GM12891 (cell line): ENCODE data around the gene ERN1.

ENCODE experiments used
- DNase-seq: peaks from one replicate; pipeline ENCODE4 v3.0.0; 2011; ENCODE audit warnings: low spot score; ENCODE audit not compliant: insufficient read length
- FAIRE-seq: peaks from 2 replicates; lab custom pipeline; 2011; peaks lifted over from hg19 to GRCh38; lab: Jason Lieb, UNC
- PAX5 ChIP-seq: IDR thresholded peaks from 2 replicates; pipeline ENCODE4 v1.6.1; 2011; ENCODE audit warnings: low read length, moderate library complexity, mild to moderate bottlenecking; ENCODE audit not compliant: insufficient read depth, severe bottlenecking
- POLR2A ChIP-seq: IDR thresholded peaks from 2 replicates; pipeline ENCODE4 v1.6.1; 2011; ENCODE audit warnings: low read depth, low read length, control low read depth
- POLR2AphosphoS5 ChIP-seq: IDR thresholded peaks from 2 replicates; pipeline ENCODE4 v1.6.1; 2011; ENCODE audit warnings: low read depth, low read length, control low read depth
- POU2F2 ChIP-seq: IDR thresholded peaks from 2 replicates; pipeline ENCODE4 v1.6.1; 2011; ENCODE audit warnings: low read depth, mild to moderate bottlenecking, control low read depth, low read length, moderate library complexity
- SPI1 ChIP-seq: IDR thresholded peaks from 2 replicates; pipeline ENCODE4 v1.6.1; 2011; ENCODE audit warnings: low read depth, low read length, control low read depth
- TAF1 ChIP-seq: IDR thresholded peaks from 2 replicates; pipeline ENCODE4 v1.6.1; 2011; ENCODE audit warnings: low read depth, low read length, control low read depth

Gene ERN1

DNA sequence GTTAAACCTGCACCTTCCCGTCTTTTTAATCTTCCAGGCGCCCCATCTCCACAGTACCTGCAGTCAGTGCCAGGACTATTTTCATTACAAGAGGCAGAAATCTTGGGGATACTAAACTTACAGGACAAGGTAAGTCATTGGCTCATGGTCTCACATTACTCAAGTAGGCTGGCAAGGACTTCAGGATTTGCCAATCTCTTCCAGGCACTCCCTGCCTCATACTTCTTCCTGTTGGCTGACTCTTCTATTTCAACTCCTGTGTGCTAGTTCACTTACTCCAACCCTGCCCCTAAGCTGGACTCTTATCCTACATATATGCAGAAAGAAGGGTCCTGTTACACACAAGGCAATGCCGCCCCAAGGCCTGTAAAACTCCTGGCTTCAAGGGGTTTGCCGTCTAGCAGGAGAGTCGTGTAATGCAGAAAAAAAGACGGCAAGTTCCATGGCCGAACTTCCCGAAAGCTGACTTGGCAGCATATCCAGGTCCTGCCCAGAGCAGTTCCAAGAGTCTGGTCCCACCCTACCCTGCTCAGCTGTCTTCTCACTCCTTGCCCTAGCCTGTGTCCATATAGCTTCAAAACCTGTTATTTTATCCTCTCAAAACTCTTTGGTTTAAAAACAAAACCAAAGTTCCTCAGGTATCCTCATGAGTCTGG, 14.8 kb downstream of the ERN1 start:
- FAIRE-seq (no peak), DNase-seq (no peak)
- TF ChIP-seq POLR2A (no peak), POU2F2 (no peak), POLR2AphosphoS5 (no peak), SPI1 (no peak), PAX5 (no peak), TAF1 (no peak)

DNA sequence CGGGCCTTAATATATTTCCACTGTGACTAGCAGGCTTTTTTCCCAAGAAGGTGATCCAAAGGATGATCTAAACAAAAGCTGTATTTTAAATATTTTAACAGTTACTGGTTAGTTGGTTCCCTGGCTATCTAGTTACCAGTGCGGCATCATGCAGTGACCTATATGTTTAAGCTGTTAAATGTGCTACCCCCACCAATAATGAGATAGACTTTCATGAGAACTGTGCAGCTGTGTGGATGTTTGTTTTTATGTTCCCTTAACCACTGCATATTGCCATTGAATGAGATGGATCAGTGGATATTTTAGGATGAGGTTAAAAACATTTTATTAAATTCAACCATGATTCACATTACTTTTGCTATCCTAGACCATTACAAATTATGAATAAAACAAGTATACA, 16.9 kb downstream of the ERN1 start:
- FAIRE-seq (no peak), DNase-seq (no peak)
- TF ChIP-seq SPI1 (no peak), POU2F2 (no peak), PAX5 (no peak), POLR2A (no peak), TAF1 (no peak), POLR2AphosphoS5 (no peak)

DNA sequence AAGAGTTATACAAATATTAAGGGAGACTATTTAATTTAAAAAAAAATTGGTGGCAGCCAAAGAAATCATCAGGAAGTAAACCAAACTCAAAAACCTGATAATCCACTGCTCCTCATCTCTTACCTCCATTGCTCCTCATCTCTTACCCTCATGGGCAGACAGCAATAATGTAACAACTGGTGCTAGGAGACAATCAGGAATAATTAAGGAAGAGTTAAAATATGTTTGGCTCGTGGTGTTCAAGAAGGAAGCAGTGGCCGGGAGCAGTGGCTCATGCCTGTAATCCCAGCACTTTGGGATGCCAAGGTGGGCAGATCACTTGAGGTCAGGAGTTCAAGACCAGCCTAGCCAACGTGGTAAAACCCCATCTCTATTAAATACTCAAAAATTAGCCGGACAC, 18.1 kb downstream of the ERN1 start:
- FAIRE-seq (no peak), DNase-seq (no peak)
- TF ChIP-seq SPI1 (no peak), POLR2AphosphoS5 (no peak), POLR2A (no peak), TAF1 (no peak), POU2F2 (no peak), PAX5 (no peak)

DNA sequence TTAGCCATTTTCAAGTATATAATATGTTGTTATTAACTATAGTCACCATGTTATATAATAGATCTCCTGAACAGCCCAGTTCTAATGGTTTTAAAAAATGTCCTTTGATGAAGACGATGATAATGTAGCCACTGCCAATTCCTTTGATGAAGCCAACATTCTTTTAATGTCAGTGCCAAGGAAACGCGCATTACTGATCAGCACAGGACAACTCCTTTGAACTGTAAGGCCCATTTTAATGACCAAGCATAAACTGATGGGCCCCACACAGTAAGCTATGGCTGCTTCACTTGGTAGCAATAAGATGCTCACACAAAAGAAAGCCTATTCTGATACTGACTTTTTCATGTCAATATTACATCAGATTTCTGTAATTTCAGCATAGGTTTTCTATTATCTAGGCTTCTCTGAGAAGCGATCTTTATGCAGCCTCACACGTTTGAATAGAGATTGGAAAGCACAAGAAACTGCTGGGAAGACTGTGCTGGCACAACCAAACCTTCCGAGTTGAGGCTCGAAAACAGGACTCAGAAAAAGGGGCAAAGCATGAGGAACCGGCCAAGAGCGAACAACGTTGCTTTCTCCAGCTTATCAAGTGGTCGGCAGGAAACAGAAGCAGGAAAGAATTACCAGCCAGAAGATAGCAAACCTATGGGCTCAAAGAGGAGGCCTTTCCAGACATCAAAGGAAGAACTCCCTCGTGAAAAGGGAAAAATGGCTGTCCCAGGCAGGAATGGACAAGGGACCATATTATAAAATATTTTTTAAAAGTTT, 19.4 kb downstream of the ERN1 start:
- TF ChIP-seq POLR2AphosphoS5, result no peak
- no peak for TF ChIP-seq PAX5
- no peak for TF ChIP-seq POLR2A
- TF ChIP-seq POU2F2, result no peak
- TF ChIP-seq TAF1, result no peak
- TF ChIP-seq SPI1, result no peak
- FAIRE-seq, result no peak
- no peak for DNase-seq

DNA sequence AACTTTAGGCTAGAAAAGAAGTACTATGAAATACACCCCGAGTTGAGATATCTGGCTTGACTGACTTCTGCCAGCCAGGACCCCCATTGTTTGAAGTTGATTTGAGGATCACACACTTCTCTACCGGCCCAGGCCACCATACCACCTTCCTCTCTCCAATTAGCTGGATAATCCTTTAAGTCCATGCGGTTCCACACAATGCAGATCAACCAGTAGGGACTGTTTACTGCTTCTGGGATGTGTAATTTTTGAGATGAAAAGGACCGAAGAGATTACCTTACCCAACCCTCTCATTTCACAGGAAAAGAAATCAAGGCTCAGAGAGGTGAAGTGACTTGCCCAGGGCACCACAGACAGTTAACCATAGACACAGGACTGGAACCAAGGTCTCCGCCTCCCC, 20.5 kb downstream of the ERN1 start:
- no peak for FAIRE-seq
- TF ChIP-seq POLR2A (no peak), POU2F2 (no peak), PAX5 (no peak), POLR2AphosphoS5 (no peak), TAF1 (no peak), SPI1 (no peak)
- DNase-seq, result no peak

DNA sequence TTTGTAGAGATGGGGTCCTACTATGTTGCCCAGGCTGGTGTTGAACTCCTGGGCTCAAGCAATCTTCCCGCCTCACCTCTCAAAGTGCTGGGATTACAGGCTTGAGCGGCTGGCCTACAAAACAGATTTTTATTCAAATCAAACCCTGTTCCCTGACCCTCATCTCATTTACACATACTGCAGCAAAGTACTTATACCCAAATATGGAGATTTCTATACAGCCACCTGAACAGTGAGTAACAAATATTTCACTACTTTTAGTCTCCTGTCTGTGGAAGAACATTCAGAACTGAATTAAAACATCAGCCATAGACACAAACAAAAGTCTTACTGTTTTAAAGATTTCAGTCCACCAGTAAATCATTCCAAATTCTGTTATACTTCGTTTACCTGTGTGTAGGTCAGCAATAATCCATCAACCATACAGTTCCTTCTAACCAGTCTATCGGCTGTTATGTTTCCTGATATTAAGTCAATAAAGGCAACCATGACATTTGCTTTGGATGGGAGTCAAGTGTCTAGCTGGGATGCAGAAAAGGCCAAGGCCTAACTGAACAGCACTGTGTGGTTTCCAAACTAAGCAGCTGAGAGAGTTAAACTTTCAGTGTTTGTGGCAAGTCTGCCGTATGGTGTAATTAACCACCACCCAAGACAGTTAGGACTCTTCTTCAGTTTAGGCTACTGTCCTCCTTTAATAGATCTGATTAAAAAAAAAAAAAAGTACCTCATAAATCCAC, 22.3 kb downstream of the ERN1 start:
- FAIRE-seq (no peak), DNase-seq (no peak)
- no peak for TF ChIP-seq TAF1
- TF ChIP-seq PAX5, result no peak
- TF ChIP-seq SPI1, result no peak
- TF ChIP-seq POLR2AphosphoS5, result no peak
- no peak for TF ChIP-seq POU2F2
- no peak for TF ChIP-seq POLR2A

DNA sequence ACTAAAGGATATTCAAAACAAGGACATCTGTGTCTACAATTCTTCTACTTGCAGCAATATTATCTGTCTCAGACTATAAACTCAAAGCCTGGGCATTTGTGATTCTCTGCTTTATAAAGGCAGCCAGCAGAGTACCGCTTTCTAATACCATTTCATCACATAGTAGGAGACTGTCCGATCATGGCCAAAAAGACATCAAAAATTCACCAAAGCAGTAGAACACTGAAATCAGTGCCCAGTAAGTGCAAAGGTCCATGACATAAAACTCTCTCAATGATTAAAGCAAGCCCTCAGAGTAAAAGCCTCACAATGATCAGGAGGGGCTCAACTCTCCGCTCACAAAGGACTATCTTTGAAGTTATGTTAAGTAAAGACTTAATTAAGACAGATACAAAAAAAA, 23.0 kb downstream of the ERN1 start:
- FAIRE-seq, result no peak
- TF ChIP-seq TAF1, result no peak
- no peak for TF ChIP-seq POU2F2
- TF ChIP-seq POLR2AphosphoS5, result no peak
- no peak for TF ChIP-seq PAX5
- no peak for TF ChIP-seq SPI1
- DNase-seq, result no peak

DNA sequence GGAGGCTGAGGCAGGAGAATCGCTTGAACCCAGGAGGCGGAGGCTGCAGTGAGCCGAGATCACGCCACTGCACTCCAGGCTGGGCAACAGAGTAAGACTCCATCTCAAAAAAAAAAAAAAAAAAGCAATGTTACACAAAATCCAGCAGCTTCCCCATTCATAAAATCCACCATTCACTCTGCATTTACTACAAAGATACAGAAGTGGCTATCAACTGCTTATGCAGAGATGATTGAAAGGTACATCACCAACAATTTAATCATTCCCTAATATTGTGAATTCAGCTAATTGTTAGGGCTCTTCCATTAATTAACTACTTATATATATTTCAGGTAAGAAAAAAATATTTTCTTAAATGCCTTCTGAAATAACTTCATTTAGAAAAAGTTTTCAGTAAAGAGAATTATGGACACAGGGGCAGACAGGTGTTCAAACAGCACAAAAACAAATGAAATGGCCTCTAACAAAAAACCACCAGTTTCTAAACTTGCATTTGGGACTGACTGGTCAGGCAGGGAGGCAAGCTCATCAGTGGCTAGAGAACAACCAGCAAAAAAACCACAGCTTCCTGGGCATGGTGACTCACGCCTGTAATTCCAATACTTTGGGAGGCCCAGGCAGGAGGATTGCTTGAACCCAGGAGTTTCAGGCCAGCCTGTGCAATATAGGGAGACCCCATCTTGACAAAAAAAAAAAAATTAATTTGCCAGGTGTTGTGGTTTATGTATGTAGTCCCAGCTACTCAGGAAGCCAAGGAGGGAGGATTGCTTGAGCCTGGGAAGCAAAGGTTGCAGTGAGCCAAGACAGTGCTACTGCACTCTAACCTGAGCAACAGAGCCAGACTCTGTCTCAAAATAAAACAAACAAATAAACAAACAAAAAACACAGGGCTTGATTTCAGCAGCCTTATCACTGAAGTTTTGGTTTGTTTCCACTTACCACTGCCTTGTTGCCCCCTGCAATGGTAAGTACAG, 26.3 kb downstream of the ERN1 start:
- TF ChIP-seq POLR2AphosphoS5 (no peak), TAF1 (no peak), POU2F2 (no peak), SPI1 (no peak), POLR2A (no peak), PAX5 (no peak)
- FAIRE-seq, result peak; percentile 13
- DNase-seq, result no peak
